Keratinocyte (primary cell): ENCODE results near the gene NEURL1. TPM values are rescaled to one million over a fixed set of nuclear protein-coding genes. Genes with fewer than 3 reads are reported as not detected.

Experiments
- DNase-seq: peaks from one replicate; pipeline ENCODE4 v3.0.0-alpha.2; 2011; ENCODE audit warnings: low read depth, missing footprints, low spot score
- FAIRE-seq: peaks from 2 replicates; lab custom pipeline; 2011; peaks lifted over from hg19 to GRCh38; lab: Jason Lieb, UNC
- H2AFZ ChIP-seq: 2 replicates; pipeline ENCODE4 v1.6.0; 2012; ENCODE audit warnings: low read length, control low read depth, inconsistent platforms; ENCODE audit not compliant: control insufficient read depth
- H3K27ac ChIP-seq: 2 replicates; pipeline ENCODE4 v1.5.1; 2011; ENCODE audit warnings: low read length; ENCODE audit not compliant: control insufficient read depth, insufficient read depth
- H3K27me3 ChIP-seq: 3 replicates; pipeline ENCODE4 v1.6.0; 2011; ENCODE audit warnings: low read length; ENCODE audit not compliant: control insufficient read depth, insufficient read depth; ENCODE audit errors: extremely low read depth
- H3K36me3 ChIP-seq, 2 experiments: 2 replicates in 1 of 2; 3 replicates in 1 of 2; pipeline ENCODE4 v1.5.1; 2011; ENCODE audit warnings: low read length in 2 of 2, mild to moderate bottlenecking in 1 of 2; ENCODE audit not compliant: control insufficient read depth in 2 of 2, insufficient read depth in 2 of 2; ENCODE audit errors: extremely low read depth in 1 of 2
- H3K4me1 ChIP-seq: 3 replicates; pipeline ENCODE4 v1.5.1; 2011; ENCODE audit warnings: low read length; ENCODE audit not compliant: control insufficient read depth, insufficient read depth; ENCODE audit errors: extremely low read depth
- H3K4me2 ChIP-seq: 3 replicates; pipeline ENCODE4 v1.6.0; 2011; ENCODE audit warnings: low read depth, low read length; ENCODE audit not compliant: control insufficient read depth, insufficient read depth; ENCODE audit errors: extremely low read depth
- H3K4me3 ChIP-seq, 3 experiments: fragments of 200-600 bp in 1 of 3; sonication (generic) in 1 of 3; 2 replicates in 2 of 3; 3 replicates in 1 of 3; pipeline ENCODE4 v1.5.1; 2011 to 2016; ENCODE audit warnings: low read length in 3 of 3, mild to moderate bottlenecking in 3 of 3, control low read depth in 2 of 3, inconsistent platforms in 1 of 3, low read depth in 1 of 3, mixed read lengths in 1 of 3, mixed run types in 1 of 3, moderate library complexity in 1 of 3; ENCODE audit not compliant: control insufficient read depth in 2 of 3, insufficient read depth in 2 of 3; ENCODE audit errors: extremely low read depth in 1 of 3
- H3K79me2 ChIP-seq: 2 replicates; pipeline ENCODE4 v1.6.0; 2012; ENCODE audit warnings: low read length; ENCODE audit not compliant: control insufficient read depth, insufficient read depth
- H3K9ac ChIP-seq: 3 replicates; pipeline ENCODE4 v1.6.0; 2011; ENCODE audit warnings: low read length; ENCODE audit not compliant: control insufficient read depth, insufficient read depth; ENCODE audit errors: extremely low read depth
- H3K9me1 ChIP-seq: 3 replicates; pipeline ENCODE4 v1.6.0; 2011; ENCODE audit warnings: low read length; ENCODE audit not compliant: control insufficient read depth, insufficient read depth; ENCODE audit errors: extremely low read depth
- H3K9me3 ChIP-seq: 2 replicates; pipeline ENCODE4 v1.5.1; 2012; ENCODE audit warnings: low read depth, low read length; ENCODE audit not compliant: control insufficient read depth
- H4K20me1 ChIP-seq: 3 replicates; pipeline ENCODE4 v1.6.0; 2011; ENCODE audit warnings: low read length; ENCODE audit not compliant: control insufficient read depth, insufficient read depth; ENCODE audit errors: extremely low read depth
- CTCF ChIP-seq, 3 experiments: IDR thresholded peaks in 1 of 3; conservative IDR thresholded peaks in 1 of 3; optimal IDR thresholded peaks in 1 of 3; 2 replicates in 2 of 3; 3 replicates in 1 of 3; pipeline versions ENCODE3 to v1.5.1; 2011; ENCODE audit warnings: low read length in 3 of 3, mild to moderate bottlenecking in 3 of 3, moderate library complexity in 2 of 3, control low read depth in 1 of 3, inconsistent platforms in 1 of 3; ENCODE audit not compliant: insufficient read depth in 2 of 3; ENCODE audit errors: extremely low read depth in 1 of 3
- EZH2 ChIP-seq: IDR thresholded peaks from one replicate; pipeline ENCODE4 v1.6.1; 2012; ENCODE audit warnings: inconsistent platforms, mild to moderate bottlenecking, low read length, moderate library complexity
- dilution Hi-C: fragments of 300-500 bp; cut with MboI; formaldehyde crosslinking; loops from one replicate; pipeline ENCODE4 v1.7.0; 2020; ENCODE audit warnings: low sequenced_read_pairs; ENCODE audit not compliant: extremely low pct_ligation_motif_present
- polyA plus RNA-seq, 5 experiments: library from polyadenylated mRNA; depleted of rRNA in 3 of 5; stranded (reverse) in 3 of 5; stranded (forward) in 1 of 5; unstranded in 1 of 5; fragments of >200 nt; gene quantifications; 1 replicate in 1 of 5; 2 replicates in 3 of 5; 3 replicates in 1 of 5; pipeline versions ENCODE4 v1.2.1 to v1.2.3, GENCODE V29; 2011 to 2012; ENCODE audit warnings: missing spikeins in 2 of 5, low read depth in 1 of 5, low replicate concordance in 1 of 5

NEURL1 gene
- polyA plus RNA-seq, 1 donor (not counting 4 experiments of a cell fraction or from before 2014, with no cell fraction given), result 0.03 TPM

GRCh38 chr10:103445366-103445765, 48.1 kb upstream of the NEURL1 start:
- no peak overlapping the region for H3K4me2 ChIP-seq
- no peak for FAIRE-seq

GRCh38 chr10:103445767-103446567, 47.5 kb upstream of the NEURL1 start:
- no peak overlapping the region for H3K4me3 ChIP-seq
- H3K9ac ChIP-seq, result no peak overlapping the region
- DNase-seq (no peak), FAIRE-seq (no peak)
- H3K9me1 ChIP-seq, result no peaks in the 10 kb centered on the region
- TF ChIP-seq EZH2 (no peak), CTCF (optimal IDR thresholded peaks at IDR 0.05 in 1 of 3, IDR thresholded peaks at IDR 0.05 in 1 of 3, conservative IDR thresholded peaks at IDR 0.05 in 1 of 3; ENCODE audit: extremely low read depth in 1 of 3, insufficient read depth in 2 of 3, low read length in 3 of 3) (no peak)
- no peaks in the 10 kb centered on the region for H3K27me3 ChIP-seq
- H3K36me3 ChIP-seq, result peaks cover 51 to 52% of the 10 kb centered on the region in 2 experiments
- no peaks in the 10 kb centered on the region for H4K20me1 ChIP-seq
- H3K9me3 ChIP-seq, result no peaks in the 10 kb centered on the region
- H2AFZ ChIP-seq, result no peak overlapping the region
- H3K4me2 ChIP-seq, result no peak overlapping the region
- no peak overlapping the region for H3K27ac ChIP-seq
- dilution Hi-C loops, result no loop called here
- no peaks in the 10 kb centered on the region for H3K79me2 ChIP-seq
- H3K4me1 ChIP-seq, result peaks cover 1% of the 10 kb centered on the region

More at GRCh38 chr10:103445366-103445765, 48.1 kb upstream of the NEURL1 start:
- Histone ChIP-seq H3K36me3 (peaks cover 56 to 57% of the 10 kb centered on the region in 2 experiments), H3K4me3 (no peak overlapping the region), H3K9me1 (no peaks in the 10 kb centered on the region), H4K20me1 (no peaks in the 10 kb centered on the region), H3K27me3 (no peaks in the 10 kb centered on the region), H3K9ac (no peak overlapping the region), H3K79me2 (no peaks in the 10 kb centered on the region), H2AFZ (no peak overlapping the region), H3K27ac (no peak overlapping the region), H3K4me1 (no peaks in the 10 kb centered on the region), H3K9me3 (no peaks in the 10 kb centered on the region)
- no peak for DNase-seq
- dilution Hi-C loops, result no loop called here
- no peak for TF ChIP-seq EZH2
- TF ChIP-seq CTCF (optimal IDR thresholded peaks at IDR 0.05 in 1 of 3, IDR thresholded peaks at IDR 0.05 in 1 of 3, conservative IDR thresholded peaks at IDR 0.05 in 1 of 3; ENCODE audit: extremely low read depth in 1 of 3, insufficient read depth in 2 of 3, low read length in 3 of 3), result no peak
